Heart right ventricle (tissue), 16 donors: ENCODE results near the gene ALG9. TPM values are rescaled to one million over a fixed set of nuclear protein-coding genes. Genes with fewer than 3 reads are reported as not detected.
A peak's percentile ranks its signal among the peaks of the same experiment; 100 is the strongest.

Source experiments
- ATAC-seq, 8 donors: fragments of 200-7000 bp; cut with Tn5 transposase; one replicate each; pipeline ENCODE4 v1.9.1; 2020; ENCODE audit warnings: mild to moderate bottlenecking in 8 of 8, moderate library complexity in 8 of 8, moderate number of reproducible peaks in 1 of 8
- DNase-seq, 2 donors: peaks; one replicate each; pipeline ENCODE4 v3.0.0-alpha.2; 2020
- H3K27ac ChIP-seq, 10 donors: fragments of 200-600 bp; sonication (generic) in 2 of 10; one replicate each; pipeline versions ENCODE4 v1.5.0 to v1.8.0; 2020 to 2022; ENCODE audit warnings: mild to moderate bottlenecking in 3 of 10
- H3K27me3 ChIP-seq, 7 donors: fragments of 200-600 bp; one replicate each; pipeline ENCODE4 v1.8.0; 2021 to 2022; ENCODE audit warnings: mild to moderate bottlenecking in 2 of 7
- H3K36me3 ChIP-seq, 9 donors: fragments of 200-600 bp; sonication (generic) in 1 of 9; one replicate each; pipeline versions ENCODE4 v1.5.0 to v1.8.0; 2020 to 2022; ENCODE audit warnings: mild to moderate bottlenecking in 2 of 9
- H3K4me1 ChIP-seq, 9 donors: fragments of 200-600 bp; sonication (generic) in 1 of 9; one replicate each; pipeline versions ENCODE4 v1.5.0 to v1.8.0; 2020 to 2022; ENCODE audit warnings: mild to moderate bottlenecking in 4 of 9
- H3K4me3 ChIP-seq, 10 donors: fragments of 200-600 bp; sonication (generic) in 2 of 10; one replicate each; pipeline versions ENCODE4 v1.5.0 to v1.8.0; 2020 to 2022; ENCODE audit warnings: mild to moderate bottlenecking in 7 of 10, moderate library complexity in 2 of 10
- H3K9me3 ChIP-seq, 11 donors: fragments of 200-600 bp in 10 of 11; sonication (generic) in 2 of 11; one replicate each; pipeline versions ENCODE4 v1.5.0 to v1.8.0; 2013 to 2022; ENCODE audit warnings: mild to moderate bottlenecking in 2 of 11, control low read depth in 1 of 11, moderate library complexity in 1 of 11
- CTCF ChIP-seq, 9 donors: fragments of 200-600 bp; sonication (generic) in 2 of 9; IDR thresholded peaks; one replicate each; pipeline versions ENCODE4 v1.5.0 to v1.8.0; 2021 to 2022; ENCODE audit warnings: antibody characterized with exemption in 9 of 9, mild to moderate bottlenecking in 5 of 9, moderate library complexity in 1 of 9
- WGBS, 2 donors: extraction: QIAGEN DNeasy Blood & Tissue Kit; methylation state at CpG; one replicate each; pipeline ENCODE4 v1.1.7; 2013; ENCODE audit warnings: inconsistent platforms in 1 of 2; 5-methylcytosine and 5-hydroxymethylcytosine counted together
- intact Hi-C, 10 donors: fragments of 100-400 bp; cut with DNase I; formaldehyde crosslinking; loops; one replicate each; pipeline versions ENCODE4 v1.11.1 to v1.14.2; 2022
- polyA plus RNA-seq, 2 donors: library from polyadenylated mRNA; stranded (reverse); fragments of 200-250 nt; gene quantifications; one replicate each; pipeline ENCODE4 v1.2.3, GENCODE V29; 2013
- total RNA-seq, 10 donors: library from RNA; stranded (reverse); fragmentation: NEBNext Ultra II Directional in 3 of 10; extraction: Animal tissue kit (Norgen Biotek cat#: 25700) in 3 of 10; gene quantifications; one replicate each; pipeline versions ENCODE4 v1.2.1 to v1.2.4, GENCODE V29; 2021 to 2023
- donor health status: Arrhythmogenic right ventricular cardiomyopathy.
- donor health status: ischemic (EF 13 %, LVEDD 7.1; RV severe dilation, severe dysfunction).
- donor health status: healthy with polysubstance abuse.
- donor health status: DM: no; HTN: yes; CAD: no.
- donor health status: DM: no; HTN: no; CAD: no.
- donor health status: ischemic (EF 25% LVEDD 6.9; RV normal size, moderate dysfunction).
- donor health status: ischemic (EF 25% LVEDD 5.7; RV mildly dilated, moderate dysfunction).
- donor health status: healthy.
- donor health status: DM: yes; HTN: yes; CAD: no.
- donor health status: Ischemic cardiomyopathy.
- donor health status: ischemic (EF 35%, LVEDD 5.7; RV mildly dilated, moderate dysfunction).
- donor health status: nonischemic (EF 11% LVEDD 7.7; RV severe dilation, severe dysfunction).
- donor health status: DM: yes; HTN: yes; CAD: no.
- donor health status: PGD.
- donor health status: ischemic (EF 29% LVEDD 5.4; RV normal size, mild dysfunction).
- donor health status: nonischemic (EF 23%, LVEDD 6.1; RV moderate dilation, normal function).

ALG9 gene
- total and polyA plus RNA-seq, 12 donors: 12.8 to 26.5 (median 18.5) TPM

DNA sequence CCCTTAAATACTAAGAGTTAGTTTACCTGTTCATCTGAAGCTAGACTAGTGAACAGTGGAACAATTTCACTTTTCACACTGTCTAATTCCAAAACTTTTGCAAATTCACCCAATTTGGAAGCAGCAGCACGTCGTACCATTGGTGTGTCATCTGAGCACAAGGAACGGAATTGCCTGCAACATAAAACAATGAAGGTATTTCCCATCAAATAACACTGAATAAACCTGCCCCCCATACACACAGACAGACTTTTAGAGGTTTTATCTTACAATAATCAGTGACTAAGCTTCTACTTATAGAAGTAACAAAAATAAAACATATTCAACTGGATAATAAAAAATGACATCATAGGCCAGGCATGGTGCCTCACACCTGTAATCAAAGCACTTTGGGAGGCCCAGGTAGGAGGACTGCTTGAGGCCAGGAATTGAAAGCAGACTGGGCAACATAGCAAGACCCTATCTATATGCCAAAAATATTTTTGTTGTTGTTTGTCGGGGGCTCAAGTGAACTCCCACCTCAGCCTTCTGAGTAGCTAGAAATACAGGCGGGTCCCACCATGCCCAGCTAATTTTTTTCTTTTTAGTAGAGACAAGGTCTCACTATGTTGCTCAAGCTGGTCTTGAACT lies 111.5 kb downstream of the ALG9 start:
- H3K27ac ChIP-seq: peak overlapping the region in 9 of 10 donors; percentile 58 to 82 (median 68)
- H3K4me1 ChIP-seq: peaks cover 6 to 59% (median 36%) of the 10 kb centered on the region in 9 donors
- ATAC-seq (peak in 4 of 8 donors; percentile 27 to 69 (median 49)), DNase-seq (no peak)
- WGBS, 2 donors: 51 to 72% methylated on average over 5 of the region's 5 CpGs
- H3K4me3 ChIP-seq: peak overlapping the region in 1 of 10 donors; percentile 1
- H3K36me3 ChIP-seq: peaks cover 0 to 100% (median 45%) of the 10 kb centered on the region in 9 donors
- no peaks in the 10 kb centered on the region for H3K27me3 ChIP-seq
- H3K9me3 ChIP-seq: no peaks in the 10 kb centered on the region
- intact Hi-C loops: no loop called here
- no peak for TF ChIP-seq CTCF (IDR thresholded peaks at IDR 0.05)

- H3K4me1 ChIP-seq: peaks cover 6 to 54% (median 31%) of the 10 kb centered on the region in 9 donors
- DNase-seq (no peak), ATAC-seq (peak; percentile 15 to 86 (median 80))
- TF ChIP-seq CTCF (IDR thresholded peaks at IDR 0.05): no peak
- H3K4me3 ChIP-seq: peak overlapping the region in 1 of 10 donors; percentile 1
- intact Hi-C loops: no loop called here
- no peaks in the 10 kb centered on the region for H3K27me3 ChIP-seq
- peak overlapping the region in 9 of 10 donors; percentile 58 to 82 (median 68) for H3K27ac ChIP-seq
- H3K9me3 ChIP-seq: no peaks in the 10 kb centered on the region
- peaks cover 0 to 100% (median 49%) of the 10 kb centered on the region in 9 donors for H3K36me3 ChIP-seq
Observed at GRCh38 chr11:111759376-111759775, 112.0 kb downstream of the ALG9 start.

DNA sequence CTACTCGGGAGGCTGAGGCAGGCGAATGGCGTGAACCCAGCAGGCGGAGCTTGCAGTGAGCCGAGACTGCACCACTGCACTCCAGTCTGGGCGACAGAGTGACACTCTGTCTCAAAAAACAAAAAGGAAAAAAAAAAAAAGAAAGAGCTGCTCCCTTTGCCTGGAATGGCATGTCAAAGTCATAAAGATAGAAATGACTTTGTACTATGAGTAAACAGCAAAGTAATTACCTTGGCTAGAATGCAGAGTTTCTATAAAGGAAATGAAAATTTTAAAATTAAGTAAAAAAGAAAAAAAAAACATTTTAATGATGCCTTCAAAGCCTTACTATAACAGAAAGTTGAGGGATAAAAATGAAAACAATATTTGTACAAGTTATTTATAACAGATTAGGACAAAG lies 115.3 kb downstream of the ALG9 start:
- DNase-seq (no peak), ATAC-seq (no peak)
- no peak overlapping the region for H3K27ac ChIP-seq
- no peak overlapping the region for H3K4me3 ChIP-seq
- H3K27me3 ChIP-seq: no peaks in the 10 kb centered on the region
- 97 to 98% methylated on average over 6 of the region's 6 CpGs for WGBS, 2 donors
- intact Hi-C loops: loop anchor here in 1 of 10 donors (2.0 kb wide), 1 partner anchor 13 kb away; no protein-coding TSS in a partner anchor
- no peaks in the 10 kb centered on the region for H3K9me3 ChIP-seq
- H3K36me3 ChIP-seq: peaks cover 0 to 100% (median 74%) of the 10 kb centered on the region in 9 donors
- H3K4me1 ChIP-seq: peaks cover 0 to 30% (median 22%) of the 10 kb centered on the region in 9 donors
- no peak for TF ChIP-seq CTCF (IDR thresholded peaks at IDR 0.05)

DNA sequence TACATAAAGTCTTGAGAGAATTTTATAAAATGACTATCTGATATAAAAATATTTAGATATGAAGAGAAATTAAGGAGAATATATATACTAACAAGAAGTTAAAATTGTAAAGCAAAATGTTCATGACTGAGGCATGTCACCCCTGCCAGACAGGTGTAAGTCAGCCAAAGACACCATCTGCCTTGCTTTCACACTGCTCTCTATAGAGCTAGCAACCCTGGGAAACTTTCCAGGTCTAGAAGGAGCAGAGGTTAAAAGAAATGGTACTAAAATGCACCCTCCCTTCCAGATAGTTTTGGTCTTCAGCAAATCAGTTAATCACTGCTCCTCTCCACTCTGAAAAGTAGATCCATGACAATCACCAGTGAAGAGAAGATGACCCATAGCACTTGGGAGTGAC lies 121.7 kb downstream of the ALG9 start:
- Histone ChIP-seq H3K4me1 (peaks cover 0 to 13% (median 7%) of the 10 kb centered on the region in 9 donors), H3K4me3 (no peak overlapping the region), H3K9me3 (no peaks in the 10 kb centered on the region), H3K27ac (no peak overlapping the region), H3K36me3 (peaks cover 0 to 100% (median 74%) of the 10 kb centered on the region in 9 donors), H3K27me3 (no peaks in the 10 kb centered on the region)
- intact Hi-C loops: no loop called here
- TF ChIP-seq CTCF (IDR thresholded peaks at IDR 0.05): no peak
- no peak for ATAC-seq
- no peak for DNase-seq
